Fibroblast of peridontal ligament (primary cell): Measurements from ENCODE around the gene LRP1B.
"Not testable (repeated sequence)": the region's sequence is repeated elsewhere in the genome, so short reads cannot be mapped to it uniquely, and the experiment has no call there.

Experiments used
- DNase-seq: peaks from one replicate; pipeline ENCODE4 v3.0.0-alpha.2; 2010; ENCODE audit errors: extremely low read depth

LRP1B gene

GRCh38 chr2:140457483-140457882 lies 1673.3 kb downstream of the LRP1B start:
- no peak for DNase-seq

- DNase-seq = no peak
These were observed 1675.5 kb downstream of the LRP1B start for GRCh38 chr2:140455315-140455714.

GRCh38 chr2:140454717-140455116 lies 1676.1 kb downstream of the LRP1B start:
- DNase-seq = peak; percentile 75

- DNase-seq = no peak
These were observed 1679.5 kb downstream of the LRP1B start for GRCh38 chr2:140451324-140451723.

GRCh38 chr2:140442319-140442718 lies 1688.5 kb downstream of the LRP1B start:
- DNase-seq = no peak

DNA sequence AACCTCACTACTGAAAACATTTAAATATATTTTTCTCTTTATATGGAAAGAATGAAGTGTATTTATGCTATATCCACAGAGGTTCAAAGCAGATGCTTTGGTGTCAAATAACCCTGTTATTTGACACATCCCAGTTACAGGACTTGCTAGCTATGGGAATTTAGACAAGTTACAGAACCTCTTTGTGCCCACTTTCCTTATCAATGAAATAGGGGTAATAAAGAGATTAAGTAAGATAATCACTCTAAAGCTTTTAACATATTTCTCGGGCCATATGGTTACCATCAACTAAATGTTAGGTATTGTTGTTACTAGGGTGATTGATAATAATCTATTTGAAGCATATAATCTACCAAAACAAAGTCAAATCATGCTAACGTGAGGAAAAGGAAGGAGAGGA lies 1690.0 kb downstream of the LRP1B start:
- no peak for DNase-seq

- DNase-seq = no peak
These were observed 1693.9 kb downstream of the LRP1B start for GRCh38 chr2:140436936-140437335.

- DNase-seq = not testable (repeated sequence)
These were observed 1703.8 kb downstream of the LRP1B start for GRCh38 chr2:140427033-140427432.

DNA sequence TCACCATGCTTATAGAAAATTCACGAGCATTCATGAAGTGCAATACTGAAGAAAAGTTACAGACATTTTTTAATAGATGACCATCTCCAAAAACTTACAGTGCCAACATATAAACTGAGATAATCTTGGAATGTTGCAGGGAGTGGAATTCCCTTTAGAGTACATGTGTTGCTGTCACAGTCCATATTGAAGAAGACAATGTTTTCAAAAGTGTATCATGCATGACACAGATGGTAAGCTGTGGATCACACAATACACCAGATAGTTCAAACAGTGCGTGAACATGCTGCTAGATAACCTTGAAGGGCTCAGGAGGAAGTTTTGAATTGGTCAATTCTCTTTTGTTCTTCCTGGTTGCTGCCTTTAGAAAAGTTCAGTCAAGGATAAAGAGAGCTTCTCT lies 1706.3 kb downstream of the LRP1B start:
- no peak for DNase-seq

DNA sequence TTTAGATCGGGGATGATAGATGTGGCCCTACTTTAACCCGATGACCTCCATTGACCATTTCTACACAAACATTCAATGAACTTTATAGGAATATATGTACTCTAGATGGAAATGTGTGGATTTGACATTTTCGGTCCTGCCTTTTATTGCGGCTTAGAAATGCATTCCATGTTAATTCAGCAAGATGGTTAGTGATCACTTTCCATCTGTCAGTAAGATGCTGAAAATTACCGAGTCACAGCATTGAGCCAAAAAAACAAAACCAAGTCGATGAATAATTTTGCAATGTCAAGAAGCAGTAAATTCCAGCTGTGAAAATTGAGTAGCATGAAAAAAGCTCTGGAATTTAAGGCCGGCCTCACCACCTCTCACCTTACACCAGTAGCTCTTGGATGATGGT lies 1708.1 kb downstream of the LRP1B start:
- DNase-seq = peak; percentile 36

DNA sequence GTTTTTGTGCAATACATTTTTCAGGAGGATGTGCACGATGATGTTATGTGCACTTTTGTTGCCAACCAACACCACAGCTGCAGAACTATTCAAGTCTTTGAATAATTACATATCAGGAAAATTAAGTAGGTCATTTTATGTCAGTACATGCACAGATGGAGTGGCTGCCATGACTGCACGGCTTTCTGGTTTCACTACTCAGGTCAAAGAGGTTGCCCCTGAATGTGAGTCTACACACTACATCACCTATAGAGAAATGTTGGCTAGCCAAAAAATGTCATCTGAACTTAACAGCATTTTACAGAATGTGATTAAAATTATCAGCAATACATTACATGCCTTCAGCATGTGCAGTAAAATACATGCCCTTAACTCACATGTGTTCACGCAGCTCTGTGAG lies 1713.3 kb downstream of the LRP1B start:
- DNase-seq = no peak

DNA sequence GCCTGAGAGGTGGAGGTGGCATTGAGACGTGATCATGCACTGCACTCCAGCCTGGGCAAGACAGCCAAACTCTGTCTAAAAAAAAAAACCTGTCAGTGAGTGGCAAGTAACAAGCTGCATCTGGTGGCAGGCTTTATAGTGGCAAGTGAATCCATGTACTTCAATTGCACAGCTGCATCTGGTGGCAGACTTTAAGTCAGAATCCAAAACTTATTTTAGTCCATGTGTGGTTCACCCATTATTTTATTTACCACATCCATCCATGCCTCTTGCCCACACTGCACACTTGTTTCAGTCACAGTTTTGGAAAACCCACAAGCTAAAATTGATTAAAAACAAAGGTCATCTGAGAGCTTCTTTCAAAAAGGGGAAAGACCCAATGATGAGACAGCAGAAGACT lies 1714.2 kb downstream of the LRP1B start:
- DNase-seq = no peak

DNA sequence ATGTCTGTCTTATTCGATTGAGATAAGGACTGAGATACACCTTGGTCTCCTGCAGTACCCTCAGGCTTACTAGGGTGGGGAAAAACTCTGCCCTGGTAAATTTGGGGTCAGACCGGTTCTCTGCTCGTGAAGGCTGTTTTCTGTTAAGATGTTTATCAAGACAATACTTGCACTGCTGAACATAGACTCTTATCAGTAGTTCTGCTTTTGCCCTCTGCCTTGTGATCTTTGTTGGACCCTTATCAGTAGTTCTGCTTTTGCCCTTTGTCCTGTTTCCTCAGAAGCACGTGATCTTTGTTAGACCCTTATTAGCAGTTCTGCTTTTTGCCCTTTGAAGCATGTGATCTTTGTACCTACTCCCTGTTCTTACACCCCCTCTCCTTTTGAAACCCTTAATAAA lies 1715.8 kb downstream of the LRP1B start:
- not testable (repeated sequence) for DNase-seq

- DNase-seq = no peak
These were observed 1720.1 kb downstream of the LRP1B start for GRCh38 chr2:140410695-140411094.

GRCh38 chr2:140401056-140401455 lies 1729.8 kb downstream of the LRP1B start:
- no peak for DNase-seq

DNA sequence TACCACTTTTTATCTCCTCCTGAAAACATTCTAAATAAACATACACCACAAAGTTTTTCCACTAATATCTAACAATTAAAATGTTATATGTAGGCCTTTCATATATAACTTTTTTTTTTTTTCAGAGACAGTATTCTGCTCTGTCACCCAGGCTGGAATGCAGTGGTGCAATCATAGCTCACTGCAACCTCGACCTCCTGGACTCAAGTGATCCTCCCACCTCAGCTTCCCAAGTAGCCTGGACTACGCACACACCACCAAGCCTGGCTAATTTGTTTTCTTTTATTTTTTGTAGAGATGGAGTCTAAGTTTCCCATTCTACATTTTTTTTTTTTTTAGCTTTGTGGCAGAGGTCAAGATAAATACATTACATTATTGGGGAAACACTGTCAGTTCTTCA lies 1738.0 kb downstream of the LRP1B start:
- DNase-seq = peak; percentile 10

DNA sequence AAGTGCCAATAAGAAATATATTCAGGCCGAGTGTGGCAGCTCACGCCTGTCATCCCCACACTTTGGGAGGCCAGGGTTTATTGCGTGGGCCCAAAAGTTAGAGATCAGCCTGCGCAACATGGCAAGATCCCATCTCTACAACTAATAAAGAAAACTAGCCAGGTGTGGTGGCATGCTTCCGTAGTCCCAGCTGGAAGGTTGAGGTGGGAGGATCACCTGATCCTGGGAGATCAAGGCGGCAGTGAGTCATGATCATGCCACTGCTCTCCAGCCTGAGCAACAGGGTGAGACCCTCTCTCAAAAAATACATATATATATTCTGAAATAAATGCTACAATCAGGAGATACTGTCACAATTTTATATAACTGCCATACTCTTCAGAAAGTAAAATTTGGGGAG lies 1745.9 kb downstream of the LRP1B start:
- DNase-seq = no peak

DNA sequence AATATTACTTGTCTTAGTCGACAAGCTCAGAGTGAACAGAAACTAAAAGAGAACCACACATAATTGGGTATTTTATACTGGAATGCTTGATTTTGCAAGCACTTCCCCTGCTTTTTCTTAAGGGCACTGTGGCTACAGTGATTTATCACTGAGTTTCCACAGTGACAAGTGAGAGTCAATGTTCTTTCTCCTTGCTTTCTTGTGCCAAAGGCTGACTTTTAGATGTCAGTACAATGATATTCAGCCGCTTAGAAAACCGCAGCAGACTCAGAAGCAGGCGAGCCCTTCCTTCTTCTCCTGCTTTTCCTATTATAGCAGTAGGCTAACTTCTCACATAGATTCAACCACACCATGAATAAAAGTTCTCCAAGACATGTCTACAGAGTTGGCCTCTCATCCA lies 1747.0 kb downstream of the LRP1B start:
- DNase-seq = peak; percentile 2

GRCh38 chr2:140376686-140377085 lies 1754.1 kb downstream of the LRP1B start:
- no peak for DNase-seq

DNA sequence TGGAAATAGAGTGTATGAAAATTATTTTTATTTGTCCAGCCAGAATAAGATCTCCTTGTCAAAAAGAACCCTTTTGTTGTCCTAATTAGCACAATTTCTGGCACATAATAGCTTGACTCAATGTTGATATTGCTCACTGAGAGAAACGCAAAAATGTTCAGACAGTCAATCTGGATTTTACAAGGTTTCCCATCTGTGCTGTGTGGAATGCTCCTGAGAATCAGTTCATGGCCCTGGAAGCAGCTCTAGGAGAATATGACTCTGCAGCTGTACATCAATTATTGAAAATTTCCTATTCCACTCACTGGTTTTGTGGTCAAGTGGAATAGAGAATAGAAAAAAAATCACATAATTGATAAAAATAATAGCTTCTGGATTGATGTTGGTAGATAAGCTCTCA lies 1767.7 kb downstream of the LRP1B start:
- DNase-seq = peak; percentile 15

GRCh38 chr2:140362361-140362760 lies 1768.5 kb downstream of the LRP1B start:
- DNase-seq = no peak

DNA sequence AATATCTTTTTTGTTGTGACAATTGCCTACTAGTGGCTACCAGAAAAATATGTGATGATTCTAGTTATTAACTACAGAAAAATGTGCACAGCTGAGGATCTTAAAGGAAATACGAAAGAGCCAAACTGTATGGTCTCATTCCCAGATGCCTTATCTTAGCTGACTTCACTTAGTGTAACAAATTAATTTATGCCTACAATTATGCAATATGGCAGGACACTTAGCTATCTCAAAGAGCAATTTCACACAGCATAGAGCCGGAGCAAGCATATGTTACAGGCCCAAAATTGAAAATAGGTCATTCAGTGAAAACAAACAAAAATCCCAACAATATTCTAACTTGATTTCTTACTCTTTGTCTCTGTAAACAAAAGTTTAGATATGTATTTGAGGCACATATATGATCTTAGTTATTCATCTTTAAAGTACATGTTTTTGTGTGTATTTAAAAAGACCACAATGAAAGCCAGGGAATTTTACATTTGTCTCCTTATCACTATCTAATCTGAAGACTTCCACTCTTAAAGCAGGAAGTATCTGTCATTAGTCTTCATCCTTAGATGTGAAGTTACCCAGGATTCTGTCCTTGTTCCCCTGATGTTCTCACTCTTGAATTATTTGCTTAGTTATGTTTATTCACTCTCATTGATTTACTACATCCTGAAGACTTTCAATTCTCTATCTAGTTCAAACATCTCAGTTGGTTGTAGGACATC lies 1771.6 kb downstream of the LRP1B start:
- DNase-seq = no peak

- DNase-seq = no peak
These were observed 1774.1 kb downstream of the LRP1B start for GRCh38 chr2:140356697-140357096.

GRCh38 chr2:140355511-140356090 lies 1775.2 kb downstream of the LRP1B start:
- no peak for DNase-seq
